GM19467 (cell line): ENCODE data around the gene SART3.

Experiments used
- ATAC-seq: cut with Tn5 transposase; IDR thresholded peaks from one replicate; pipeline ENCODE4 v1.9.1; 2021; ENCODE audit warnings: mild to moderate bottlenecking, moderate library complexity; ENCODE audit not compliant: unreplicated experiment

The SART3 gene

DNA sequence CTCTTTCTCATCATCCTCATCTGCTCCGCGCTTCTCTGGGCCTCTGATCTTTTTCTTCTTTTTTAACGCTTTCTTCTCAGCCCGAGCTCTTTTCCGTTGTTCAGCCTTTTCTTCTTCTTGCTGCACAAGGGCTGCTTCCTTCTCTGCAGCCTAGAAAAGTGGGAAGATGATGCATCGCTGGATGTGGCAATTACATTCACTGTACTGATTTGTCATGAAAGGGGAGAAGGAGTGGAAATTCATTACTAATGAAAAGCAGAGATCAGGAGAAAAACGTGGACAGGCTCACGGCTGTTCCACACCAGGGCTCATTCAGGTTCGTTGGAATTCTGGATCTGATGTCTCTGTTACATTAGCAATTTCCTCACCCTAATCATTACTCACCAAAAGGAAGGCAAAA is 30.8 kb downstream of the SART3 start:
- no peak for ATAC-seq

DNA sequence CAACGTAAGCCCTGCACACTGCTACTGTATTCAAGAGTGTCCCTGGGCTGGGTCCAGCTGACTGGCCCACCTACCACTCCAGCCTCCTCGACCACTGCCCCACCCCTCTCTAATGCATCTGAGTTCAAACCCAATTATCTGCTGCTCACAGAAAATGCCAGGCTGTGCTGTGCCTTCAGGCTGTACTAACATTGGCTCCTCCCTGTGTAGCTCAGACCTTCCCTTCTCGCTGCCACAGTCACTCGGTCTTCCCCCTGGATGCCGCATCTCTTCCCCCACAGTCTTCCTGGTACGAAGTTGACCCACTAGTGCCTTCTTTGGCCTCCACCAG is 33.8 kb downstream of the SART3 start:
- ATAC-seq: no peak

DNA sequence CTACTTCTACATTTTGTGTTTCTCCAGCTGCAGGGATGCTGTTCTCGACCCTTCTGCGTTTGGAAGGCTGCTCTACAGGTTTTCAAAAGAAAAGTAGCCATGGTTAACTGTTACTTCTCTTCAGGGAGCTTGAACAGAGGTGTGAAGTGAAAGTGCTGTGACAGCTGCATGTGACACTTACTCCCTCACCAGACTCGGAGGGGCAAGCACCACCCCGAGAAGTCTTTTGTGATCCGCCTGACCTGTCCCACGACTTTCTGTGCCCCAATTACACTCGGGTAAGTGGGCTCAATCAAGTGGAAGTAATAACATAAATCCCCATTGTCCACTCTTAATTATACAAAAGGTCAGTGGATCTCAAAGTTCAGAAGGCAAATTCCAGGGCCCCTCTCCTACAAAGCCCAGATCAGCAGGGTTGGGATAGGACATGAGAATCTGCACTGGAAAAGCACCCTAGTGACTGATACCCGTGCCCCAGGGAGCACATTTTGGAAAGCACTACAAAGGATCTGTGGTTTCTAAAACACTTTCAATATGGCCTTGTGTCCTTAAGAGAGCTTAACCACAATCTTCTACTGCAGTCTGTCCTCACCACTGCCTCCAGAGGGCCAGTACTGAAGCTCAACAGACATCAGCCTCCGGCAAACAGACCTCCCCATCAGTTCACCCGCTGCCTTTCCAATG is 34.3 kb downstream of the SART3 start:
- ATAC-seq: no peak

GRCh38 chr12:108525681-108526080 is 35.3 kb downstream of the SART3 start:
- no peak for ATAC-seq

DNA sequence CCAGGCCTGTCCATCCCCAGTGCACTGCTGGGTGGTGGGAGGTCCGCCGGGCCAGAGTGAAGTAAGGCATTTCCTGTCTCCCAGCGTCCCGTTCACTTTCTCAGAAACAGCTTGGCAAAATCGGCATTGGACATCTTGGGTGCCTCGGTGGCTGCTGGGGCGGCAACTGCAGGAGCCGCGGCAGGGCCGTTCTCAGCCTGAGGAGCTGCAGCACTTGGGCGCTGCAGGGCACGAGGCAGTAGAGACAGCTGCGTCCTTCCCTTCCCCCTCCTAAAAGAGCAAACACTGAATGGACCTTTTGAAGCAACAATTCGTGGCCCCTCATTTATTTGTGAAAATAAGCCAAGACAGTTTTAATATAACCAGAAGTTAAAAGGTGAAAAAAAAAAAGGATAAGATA is 37.6 kb downstream of the SART3 start:
- no peak for ATAC-seq

DNA sequence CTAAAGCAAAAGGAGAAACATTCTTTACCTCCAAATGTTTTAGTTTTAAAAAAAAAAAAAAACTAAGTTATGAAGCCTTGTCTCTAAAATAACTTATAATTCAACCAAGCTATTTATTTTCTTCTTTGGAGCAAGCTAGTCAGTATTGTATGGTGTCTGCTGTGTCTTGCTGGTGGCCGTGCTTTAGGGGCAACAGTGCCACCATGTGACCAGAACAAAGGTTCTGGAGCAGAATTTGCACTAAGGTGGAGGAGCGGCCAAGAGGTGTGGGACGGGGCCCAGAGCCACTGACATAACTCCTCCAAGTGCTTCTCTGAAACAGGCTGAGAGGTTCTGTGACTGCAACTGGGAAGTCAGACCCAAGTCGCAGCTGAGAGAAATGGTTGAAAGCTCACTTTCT is 41.4 kb downstream of the SART3 start:
- no peak for ATAC-seq

DNA sequence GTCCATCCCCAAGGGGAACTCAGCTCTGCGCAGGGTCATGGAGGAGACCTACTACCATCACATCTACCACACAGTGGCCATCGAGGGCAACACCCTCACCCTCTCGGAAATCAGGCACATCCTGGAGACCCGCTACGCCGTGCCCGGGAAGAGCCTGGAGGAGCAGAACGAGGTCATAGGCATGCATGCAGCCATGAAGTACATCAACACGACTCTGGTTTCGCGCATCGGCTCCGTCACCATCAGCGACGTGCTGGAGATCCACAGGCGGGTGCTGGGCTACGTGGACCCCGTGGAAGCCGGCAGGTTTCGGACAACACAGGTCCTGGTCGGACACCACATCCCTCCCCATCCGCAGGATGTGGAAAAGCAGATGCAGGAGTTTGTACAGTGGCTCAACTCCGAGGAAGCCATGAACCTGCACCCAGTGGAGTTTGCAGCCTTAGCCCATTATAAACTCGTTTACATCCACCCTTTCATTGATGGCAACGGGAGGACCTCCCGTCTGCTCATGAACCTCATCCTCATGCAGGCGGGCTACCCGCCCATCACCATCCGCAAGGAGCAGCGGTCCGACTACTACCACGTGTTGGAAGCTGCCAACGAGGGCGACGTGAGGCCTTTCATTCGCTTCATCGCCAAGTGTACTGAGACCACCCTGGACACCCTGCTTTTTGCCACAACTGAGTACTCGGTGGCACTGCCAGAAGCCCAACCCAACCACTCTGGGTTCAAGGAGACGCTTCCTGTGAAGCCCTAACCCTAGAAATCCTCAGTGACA is 42.1 kb downstream of the SART3 start:
- no peak for ATAC-seq

GRCh38 chr12:108518101-108518715 is 42.8 kb downstream of the SART3 start:
- ATAC-seq: no peak

- no peak for ATAC-seq
Measured at GRCh38 chr12:108517288-108518100, 43.5 kb downstream of the SART3 start.

- no peak for ATAC-seq
Measured at GRCh38 chr12:108516511-108517275, 44.3 kb downstream of the SART3 start.

- ATAC-seq: no peak
Measured at GRCh38 chr12:108515916-108516315, 45.1 kb downstream of the SART3 start.

- ATAC-seq: peak; percentile 85
Measured at GRCh38 chr12:108514973-108515814, 45.8 kb downstream of the SART3 start, which contains the start of gene FICD. Gene FICD, plus strand, starts transcription at chr12:108515277. Its CDS starts 1,696 bp downstream, at chr12:108516973.

- ATAC-seq: peak; percentile 2
Measured at GRCh38 chr12:108514468-108514972, 46.5 kb downstream of the SART3 start.

DNA sequence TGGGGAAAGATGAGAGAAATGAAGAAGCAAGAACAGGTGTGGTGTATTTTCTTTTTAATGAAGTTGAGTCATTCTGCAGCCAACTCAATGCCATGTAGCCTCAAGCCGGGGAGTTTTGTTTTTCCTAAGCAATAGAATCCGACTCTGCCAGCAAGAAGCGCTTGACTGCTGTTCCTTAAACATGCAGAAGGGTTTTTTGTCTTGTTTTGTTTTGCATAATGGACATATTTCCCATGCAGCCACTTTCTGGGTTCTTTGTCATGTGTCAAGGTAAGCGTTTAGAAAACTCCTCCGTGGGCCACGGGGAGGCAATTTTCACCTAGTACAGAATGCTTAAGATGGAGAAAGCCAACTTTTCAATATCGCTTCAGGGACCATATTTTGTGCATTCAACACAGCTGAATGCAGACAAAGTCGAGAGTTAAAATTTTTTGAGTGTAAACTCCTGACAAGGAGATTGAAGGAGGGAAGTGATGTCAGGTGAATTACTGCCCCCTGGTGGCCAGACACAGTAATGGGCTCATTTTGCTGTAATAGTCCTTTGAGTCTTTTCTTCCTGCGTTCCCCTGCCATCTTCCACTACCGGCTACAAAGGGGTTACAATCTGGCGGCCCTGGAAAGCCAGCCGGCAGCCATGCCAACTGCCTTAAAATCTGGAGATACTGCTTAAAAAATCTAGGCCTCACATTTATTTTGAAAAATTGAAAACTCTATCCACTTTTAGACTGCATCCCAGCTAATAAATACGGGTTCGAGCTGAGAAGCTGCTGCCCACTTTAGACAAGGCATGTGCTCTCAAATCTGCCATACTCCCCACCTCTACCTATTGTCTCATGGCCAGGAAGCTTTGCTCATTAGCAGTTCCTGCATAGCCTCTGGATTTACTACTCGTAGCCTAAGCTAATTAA is 49.1 kb downstream of the SART3 start:
- ATAC-seq: no peak

DNA sequence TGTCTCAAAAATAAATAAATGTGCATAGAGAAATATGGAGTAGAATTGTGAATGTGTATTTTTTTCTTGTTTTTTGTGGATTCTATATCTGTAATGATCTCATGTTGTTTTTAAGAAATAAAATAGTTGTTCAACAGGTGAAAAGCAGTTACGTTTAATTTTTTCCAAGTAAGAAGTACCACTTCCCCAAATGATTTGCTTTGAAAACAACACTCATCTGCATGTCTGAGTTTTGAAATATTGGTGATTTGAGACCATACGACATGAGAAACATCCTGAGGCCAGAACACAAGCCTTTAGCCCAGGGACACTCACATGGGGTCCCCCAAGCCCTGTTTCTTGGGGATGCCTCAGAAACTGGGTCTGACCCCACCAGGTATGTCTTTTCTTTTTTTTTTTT is 50.1 kb downstream of the SART3 start:
- ATAC-seq: no peak

DNA sequence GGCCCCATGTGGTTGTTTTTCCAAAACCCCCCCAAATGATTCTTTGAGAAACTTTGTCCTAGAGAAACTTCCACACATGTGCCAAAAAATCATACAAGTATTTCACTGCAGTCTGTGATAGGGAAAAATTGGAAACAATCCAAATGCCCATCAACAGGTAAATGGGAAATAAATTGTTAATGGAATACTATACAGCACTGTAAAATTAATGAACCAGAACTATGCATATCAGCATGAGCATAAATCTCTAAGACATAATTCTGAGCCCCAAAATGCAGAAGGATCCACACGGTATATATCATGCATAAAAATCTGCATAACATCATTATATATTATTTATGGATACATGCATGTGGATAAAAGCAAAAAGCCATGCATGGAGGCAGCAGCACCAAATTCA is 51.2 kb downstream of the SART3 start:
- ATAC-seq: no peak

GRCh38 chr12:108507971-108508642 is 52.9 kb downstream of the SART3 start:
- ATAC-seq: no peak

DNA sequence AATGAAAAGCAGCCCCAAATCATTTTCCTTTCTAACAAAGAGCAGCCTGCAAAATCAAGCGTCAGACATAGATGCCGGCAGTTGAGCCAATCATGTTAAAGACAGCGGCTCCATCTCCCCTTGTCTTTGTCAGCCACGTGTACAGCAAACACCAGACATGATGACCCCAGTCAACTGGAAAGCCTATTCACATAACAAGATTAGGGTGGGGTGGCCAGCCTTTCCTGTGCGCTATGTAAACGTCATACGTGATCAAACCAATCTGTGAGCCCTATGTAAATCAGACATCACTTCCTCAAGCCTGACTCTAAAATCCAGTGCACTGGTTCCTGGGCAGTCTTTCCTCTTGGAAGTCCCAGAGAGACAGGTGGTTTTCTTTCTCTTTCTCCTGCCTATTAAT is 55.8 kb downstream of the SART3 start:
- no peak for ATAC-seq
